GM12892 (cell line): ENCODE data around the gene ZNF362.

ENCODE experiments used
- DNase-seq: peaks from one replicate; pipeline ENCODE4 v3.0.0; 2011; ENCODE audit not compliant: insufficient read length
- FAIRE-seq: peaks from 2 replicates; lab custom pipeline; 2011; peaks lifted over from hg19 to GRCh38; lab: Jason Lieb, UNC
- POLR2A ChIP-seq: IDR thresholded peaks from 2 replicates; pipeline ENCODE4 v1.6.1; 2011; ENCODE audit warnings: low read depth, low read length, control low read depth
- POLR2AphosphoS5 ChIP-seq: IDR thresholded peaks from 2 replicates; pipeline ENCODE4 v1.6.1; 2011; ENCODE audit warnings: low read depth, low read length, control low read depth
- TAF1 ChIP-seq: IDR thresholded peaks from 2 replicates; pipeline ENCODE4 v1.6.1; 2011; ENCODE audit warnings: low read depth, mild to moderate bottlenecking, control low read depth, low read length, borderline replicate concordance

Gene ZNF362

GRCh38 chr1:33319949-33320618 is 63.8 kb downstream of the ZNF362 start:
- no peak for FAIRE-seq
- TF ChIP-seq POLR2A: no peak
- no peak for TF ChIP-seq TAF1
- DNase-seq: no peak

GRCh38 chr1:33320619-33321165 is 64.4 kb downstream of the ZNF362 start, which contains the start of gene A3GALT2:
Gene A3GALT2 (minus strand): TSS chr1:33321098. CDS start chr1:33321098, 0 bp downstream.
- no peak for TF ChIP-seq POLR2AphosphoS5
- TF ChIP-seq POLR2A: no peak
- TF ChIP-seq TAF1: no peak

GRCh38 chr1:33321178-33321577 is 64.9 kb downstream of the ZNF362 start:
- no peak for FAIRE-seq
- DNase-seq: no peak
- TF ChIP-seq TAF1 (no peak), POLR2AphosphoS5 (no peak), POLR2A (no peak)

More at GRCh38 chr1:33320619-33321165, 64.4 kb downstream of the ZNF362 start, which contains the start of gene A3GALT2:
- no peak for FAIRE-seq
- DNase-seq: no peak

GRCh38 chr1:33322109-33322508 is 65.8 kb downstream of the ZNF362 start:
- FAIRE-seq: no peak
- DNase-seq: no peak

DNA sequence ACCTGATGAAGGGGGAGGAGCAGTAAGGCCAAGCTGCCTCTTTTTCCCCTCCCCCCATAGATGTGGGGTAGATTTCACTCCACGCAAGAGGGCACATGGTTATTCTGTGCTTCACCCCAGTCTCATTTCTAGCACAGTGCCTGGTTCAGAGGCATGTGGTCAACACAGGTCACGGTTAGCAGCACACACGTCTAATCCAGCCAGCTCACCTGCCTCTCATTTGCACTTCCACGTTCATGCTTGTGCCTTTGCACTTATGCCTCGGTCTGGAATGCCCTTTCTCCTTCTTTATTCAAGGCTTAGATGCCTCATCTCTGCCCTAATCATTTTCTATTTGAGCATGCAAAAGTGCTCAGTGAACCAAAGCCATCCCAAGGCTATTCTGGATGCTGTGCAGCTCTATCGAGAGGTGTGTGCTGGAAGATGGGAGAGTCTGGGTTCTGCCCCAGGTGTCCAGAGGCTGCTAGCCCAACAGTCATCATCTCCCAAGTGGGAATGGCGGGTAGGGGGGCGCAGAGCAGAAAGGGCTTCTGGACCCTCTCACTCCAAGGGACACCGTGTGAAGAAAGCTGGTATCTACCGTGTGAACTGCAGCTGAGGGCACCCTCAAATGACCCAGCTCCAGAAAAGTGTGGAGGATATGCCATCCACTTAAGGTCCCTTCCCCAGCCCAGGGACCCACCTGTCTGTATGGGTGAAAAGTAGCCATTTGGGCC is 66.7 kb downstream of the ZNF362 start:
- TF ChIP-seq TAF1 (no peak), POLR2AphosphoS5 (peak; percentile 75), POLR2A (0 out of 2 replicates have a peak, but pooled peaks have one; percentile 30)
- FAIRE-seq (peak; percentile 27), DNase-seq (no peak)

More at GRCh38 chr1:33322109-33322508, 65.8 kb downstream of the ZNF362 start:
- TF ChIP-seq POLR2AphosphoS5 (no peak), POLR2A (no peak), TAF1 (no peak)

GRCh38 chr1:33323663-33324477 is 67.6 kb downstream of the ZNF362 start:
- FAIRE-seq (no peak), DNase-seq (no peak)
- TF ChIP-seq TAF1 (no peak), POLR2A (no peak), POLR2AphosphoS5 (no peak)

DNA sequence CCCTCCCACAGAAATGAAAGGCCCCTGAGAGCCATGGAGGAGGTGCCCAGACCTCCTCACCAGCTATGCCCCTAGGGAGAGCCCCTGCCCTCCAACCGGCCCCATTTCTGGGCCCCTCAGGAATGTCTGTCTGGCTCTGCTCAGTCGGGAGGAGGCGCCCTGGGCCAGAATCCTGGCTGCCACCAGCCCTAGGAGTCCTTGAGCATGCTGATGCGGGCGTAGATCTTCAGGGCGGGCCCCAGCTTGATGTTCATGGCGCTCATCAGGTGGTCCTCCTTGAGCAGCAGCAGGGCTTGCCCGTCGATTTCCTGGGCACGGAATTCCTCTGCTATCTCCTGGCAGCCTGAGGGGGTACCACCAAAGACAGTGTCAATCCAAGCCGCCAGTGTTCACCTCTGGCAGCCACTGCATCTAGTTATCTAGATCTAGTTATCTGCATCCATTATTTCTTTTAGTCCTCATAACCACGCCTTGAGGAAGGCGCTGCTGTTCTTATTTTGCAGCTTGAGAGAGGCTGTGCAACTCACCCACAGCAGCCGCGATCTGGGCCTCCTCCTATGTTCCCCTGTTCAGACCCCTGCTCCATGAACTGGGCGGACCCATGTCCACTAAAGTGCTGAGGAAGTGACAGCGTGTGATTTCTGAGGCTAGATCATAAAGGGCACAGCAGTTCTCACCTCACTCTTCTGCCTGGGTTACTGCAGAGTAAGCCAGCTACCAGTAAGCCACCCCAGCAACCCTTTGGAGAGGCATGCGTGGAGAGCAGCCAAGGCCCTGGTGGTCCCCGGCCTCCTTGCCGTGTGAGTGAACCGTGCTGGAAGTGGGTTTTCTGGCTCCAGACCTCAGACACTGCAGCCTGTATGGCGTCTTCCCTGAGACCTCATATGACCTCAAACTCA is 68.6 kb downstream of the ZNF362 start:
- DNase-seq (no peak), FAIRE-seq (no peak)
- TF ChIP-seq POLR2A: no peak
- TF ChIP-seq POLR2AphosphoS5: no peak
- no peak for TF ChIP-seq TAF1

GRCh38 chr1:33326785-33327184 is 70.5 kb downstream of the ZNF362 start:
- no peak for FAIRE-seq
- TF ChIP-seq POLR2A: no peak
- TF ChIP-seq TAF1: no peak
- no peak for TF ChIP-seq POLR2AphosphoS5
- no peak for DNase-seq

DNA sequence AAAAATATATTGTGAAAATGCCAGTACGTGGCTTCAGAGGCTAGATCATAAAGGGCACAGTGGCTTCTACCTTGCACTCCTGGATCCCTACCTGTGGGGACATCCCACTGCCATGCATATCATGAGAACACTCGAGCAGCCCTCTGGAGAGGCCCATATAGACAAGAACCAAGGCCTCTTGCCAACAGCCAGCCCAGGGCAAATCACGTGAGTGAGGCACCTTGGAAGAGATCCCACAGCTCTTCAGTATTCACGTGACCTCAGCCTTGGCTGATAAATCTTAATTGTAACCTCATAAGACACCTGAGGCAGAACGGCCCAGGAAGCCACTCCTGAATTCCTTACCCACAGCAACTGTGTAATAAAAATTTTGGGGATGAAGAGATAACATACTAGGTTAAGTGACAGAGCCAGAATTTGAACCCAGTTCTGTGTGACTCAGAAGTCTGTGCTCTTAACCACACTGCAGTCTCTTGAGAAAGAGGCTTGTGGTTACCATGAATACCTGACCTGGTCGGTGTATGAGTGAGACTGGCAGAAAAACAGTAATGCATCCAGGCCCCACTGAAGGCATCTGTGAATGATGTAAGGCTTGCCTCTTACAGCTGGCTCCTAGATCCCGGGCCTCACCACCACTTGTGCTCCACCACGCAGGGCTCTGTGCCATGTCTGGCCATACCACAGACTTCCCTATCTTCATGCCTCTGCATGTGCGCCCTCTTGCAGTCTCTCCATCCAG is 71.5 kb downstream of the ZNF362 start:
- DNase-seq (no peak), FAIRE-seq (no peak)
- no peak for TF ChIP-seq TAF1
- no peak for TF ChIP-seq POLR2A
- no peak for TF ChIP-seq POLR2AphosphoS5
